ENCODE data around the gene VMP1. TPM values are rescaled to one million over a fixed set of nuclear protein-coding genes. Genes with fewer than 3 reads are reported as not detected.

The VMP1 gene
- total and polyA plus RNA-seq, 2 of the 13 experiments (the other 11 are each of a cell fraction or from before 2014, with no cell fraction given), result 186 to 271 TPM

GRCh38 chr17:59752922-59753321, 45.5 kb downstream of the VMP1 start:
- ChIA-PET POLR2A (interaction anchor here (1.0 to 6.8 kb wide), 5 partner anchors 12 to 91 kb away, joined by 3 to 400 read pairs (median 14); partner anchors contain the start of genes PTRH2 and VMP1), CTCF (ENCODE audit: low intra/inter-chr PET ratio, low total read pairs) (interaction anchor here (1.0 to 4.0 kb wide), 5 partner anchors 77 to 106 kb away, joined by 5 to 30 read pairs (median 15); no protein-coding TSS in a partner anchor)
- TF ChIP-seq ZNF770 (CRISPR knock-in tag; IDR thresholded peaks at IDR 0.05), result peak; percentile 81
- no peak for TF ChIP-seq ZBTB3 (CRISPR knock-in tag; IDR thresholded peaks at IDR 0.05; ENCODE audit: borderline replicate concordance, low read depth)
- DNase-seq (ENCODE audit: low spot score) (no peak), FAIRE-seq (no peak), ATAC-seq (no peak)
- H2AFZ ChIP-seq (ENCODE audit: low read length), result no peak overlapping the region
- no peaks in the 10 kb centered on the region for H3K9me3 ChIP-seq (ENCODE audit: low read length)
- peaks cover 76% of the 10 kb centered on the region for H3K4me1 ChIP-seq (ENCODE audit: insufficient read depth, low read length)
- H3K4me2 ChIP-seq (ENCODE audit: low read depth, low read length), result no peak overlapping the region
- H3K27me3 ChIP-seq (ENCODE audit: control insufficient read depth in 1 of 2, insufficient read depth in 2 of 2, low read length in 2 of 2), result no peaks in the 10 kb centered on the region
- WGBS (ENCODE audit: low lambda C conversion rate), result 88% methylated on average over 7 of the region's 7 CpGs
- no TSS peak for BruUV-seq (replicated peaks)
- in situ Hi-C loops (cut with HindIII; ENCODE audit: extremely low pct_ligation_motif_present, low pct_unique_long_range_greater_than_20kb), result no loop called here
- no peak overlapping the region for H3K9ac ChIP-seq (ENCODE audit: insufficient read depth, low read depth, low read length)
- peaks cover 0 to 5% of the 10 kb centered on the region in 2 experiments; a peak in 1 of 5 replicates for H3K36me3 ChIP-seq (replicated peaks in 1 of 2; ENCODE audit: control insufficient read depth in 1 of 2, insufficient read depth in 2 of 2, low read length in 2 of 2)
- H3K27ac ChIP-seq (ENCODE audit: extremely low read length, insufficient read depth, low read length), result no peak overlapping the region
- peaks cover 6% of the 10 kb centered on the region for H3K79me2 ChIP-seq (ENCODE audit: insufficient read depth, low read length)
- no peaks in the 10 kb centered on the region for H4K20me1 ChIP-seq (ENCODE audit: insufficient read depth, low read length)
- no peak overlapping the region for H3K4me3 ChIP-seq (replicated peaks in 1 of 3; ENCODE audit: insufficient read depth in 1 of 3, low read depth in 2 of 3, low read length in 3 of 3)
- intact Hi-C loops (cut with micrococcal nuclease; ENCODE audit: unreplicated experiment), result loop anchor here (1.0 to 5.0 kb wide), 5 partner anchors 33 to 284 kb away; no protein-coding TSS in a partner anchor
